Stimulated activated CD4-positive, alpha-beta T cell treated with anti-CD3 and anti-CD28 coated beads, Interleukin-4, amount 100 ng/mL, for 24 hours (primary cell): Measurements from ENCODE around the gene PRPF18.

Experiments
- DNase-seq: peaks from one replicate; pipeline ENCODE4 v3.0.0-alpha.2; 2020

PRPF18 gene

GRCh38 chr10:13671904-13672303, 85.1 kb downstream of the PRPF18 start:
- DNase-seq = no peak

- no peak for DNase-seq
These were observed 85.8 kb downstream of the PRPF18 start for GRCh38 chr10:13672548-13672947.

- no peak for DNase-seq
These were observed 86.4 kb downstream of the PRPF18 start for GRCh38 chr10:13673156-13673555.

DNA sequence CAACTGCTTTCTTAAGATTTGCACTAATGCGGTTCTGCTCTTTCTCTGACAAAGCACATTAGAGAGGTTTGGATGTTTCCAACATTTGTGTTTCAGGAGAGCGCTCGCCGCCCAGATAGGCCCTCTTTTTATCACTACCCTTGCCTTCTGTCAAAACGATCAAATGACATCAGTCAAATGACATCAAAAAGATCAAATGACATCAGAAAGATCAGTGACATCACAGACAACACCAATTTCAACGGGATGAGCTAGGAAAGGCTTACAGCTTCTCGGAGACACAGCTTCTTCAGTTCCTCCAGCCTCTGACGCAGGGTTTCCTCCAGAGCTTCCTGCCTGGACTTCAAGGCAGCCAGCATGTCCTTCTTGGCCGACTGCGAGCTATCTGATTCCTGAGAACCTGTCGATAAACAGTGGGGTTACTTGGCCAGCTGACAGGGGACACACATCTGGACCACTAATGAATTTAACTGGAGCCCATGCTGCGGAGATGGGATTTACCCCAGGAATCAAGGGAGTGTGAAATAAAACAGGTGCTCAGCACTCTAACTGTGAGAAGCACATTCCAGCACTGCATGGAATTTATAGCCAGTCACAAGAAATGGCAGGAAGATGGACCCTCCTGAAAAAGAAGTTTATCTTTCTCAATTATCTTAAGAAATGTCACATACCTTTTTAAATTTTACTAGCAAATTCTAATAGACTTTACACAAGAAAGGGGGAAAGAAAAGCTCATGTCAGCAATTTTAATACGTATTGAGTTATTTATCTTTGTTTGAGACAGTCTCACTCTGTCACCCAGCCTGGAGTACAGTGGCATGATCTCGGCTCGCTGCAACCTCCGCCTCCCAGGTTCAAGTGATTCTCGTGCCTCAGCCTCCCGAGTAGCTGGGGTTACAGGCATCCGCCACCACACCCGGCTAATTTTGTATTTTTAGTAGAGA, 88.2 kb downstream of the PRPF18 start:
- no peak for DNase-seq

GRCh38 chr10:13678101-13678843, 91.5 kb downstream of the PRPF18 start:
- no peak for DNase-seq
